Ovary (tissue), 3 donors: ENCODE results near the gene MSANTD7.

Experiments used
- EP300 ChIP-seq: sonication (generic); formaldehyde crosslinking; IDR thresholded peaks from one replicate; pipeline ENCODE4 v1.6.1; 2017; ENCODE audit warnings: antibody characterized with exemption
- POLR2A ChIP-seq: fragments of 450-650 bp; IDR thresholded peaks from one replicate; pipeline ENCODE4 v1.6.1; 2017; ENCODE audit warnings: antibody characterized with exemption, mild to moderate bottlenecking, moderate library complexity
- TF ChIP-seq, protein P1 (sequence below), 3 donors: fragments of 450-650 bp in 2 of 3; fragments of 200-600 bp in 1 of 3; IDR thresholded peaks; one replicate each; pipeline versions ENCODE4 v1.5.1 to v1.8.0; 2016 to 2022; ENCODE audit warnings: antibody characterized with exemption in 3 of 3, mild to moderate bottlenecking in 1 of 3
- donor health status: DM: no; HTN: no; CAD: no.

GRCh38 chr10:14803827-14804226 is 34.3 kb upstream of the MSANTD7 start:
- TF ChIP-seq, protein P1, sequence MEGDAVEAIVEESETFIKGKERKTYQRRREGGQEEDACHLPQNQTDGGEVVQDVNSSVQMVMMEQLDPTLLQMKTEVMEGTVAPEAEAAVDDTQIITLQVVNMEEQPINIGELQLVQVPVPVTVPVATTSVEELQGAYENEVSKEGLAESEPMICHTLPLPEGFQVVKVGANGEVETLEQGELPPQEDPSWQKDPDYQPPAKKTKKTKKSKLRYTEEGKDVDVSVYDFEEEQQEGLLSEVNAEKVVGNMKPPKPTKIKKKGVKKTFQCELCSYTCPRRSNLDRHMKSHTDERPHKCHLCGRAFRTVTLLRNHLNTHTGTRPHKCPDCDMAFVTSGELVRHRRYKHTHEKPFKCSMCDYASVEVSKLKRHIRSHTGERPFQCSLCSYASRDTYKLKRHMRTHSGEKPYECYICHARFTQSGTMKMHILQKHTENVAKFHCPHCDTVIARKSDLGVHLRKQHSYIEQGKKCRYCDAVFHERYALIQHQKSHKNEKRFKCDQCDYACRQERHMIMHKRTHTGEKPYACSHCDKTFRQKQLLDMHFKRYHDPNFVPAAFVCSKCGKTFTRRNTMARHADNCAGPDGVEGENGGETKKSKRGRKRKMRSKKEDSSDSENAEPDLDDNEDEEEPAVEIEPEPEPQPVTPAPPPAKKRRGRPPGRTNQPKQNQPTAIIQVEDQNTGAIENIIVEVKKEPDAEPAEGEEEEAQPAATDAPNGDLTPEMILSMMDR (IDR thresholded peaks at IDR 0.05), result no peak
- TF ChIP-seq EP300 (no peak), POLR2A (no peak)
